ENCODE data around the gene ZNF605. TPM values are rescaled to one million over a fixed set of nuclear protein-coding genes. Genes with fewer than 3 reads are reported as not detected.
"Not testable (repeated sequence)": the region's sequence is repeated elsewhere in the genome, so short reads cannot be mapped to it uniquely, and the experiment has no call there.

The ZNF605 gene
- polyA plus RNA-seq, 5 donors: 15.7 to 30.3 (median 23.7) TPM

GRCh38 chr12:132908145-132909029 lies 47.7 kb downstream of the ZNF605 start:
- DNase-seq: peak; percentile 95

- not testable (repeated sequence) for DNase-seq
Measured at GRCh38 chr12:132907789-132908144, 48.3 kb downstream of the ZNF605 start.

- DNase-seq: no peak
Measured at GRCh38 chr12:132907216-132907615, 48.9 kb downstream of the ZNF605 start.

- DNase-seq: peak; percentile 49 to 53
Measured at GRCh38 chr12:132904718-132905328, 51.3 kb downstream of the ZNF605 start.

- no peak for DNase-seq
Measured at GRCh38 chr12:132899033-132899432, 57.1 kb downstream of the ZNF605 start.

- no peak for DNase-seq
Measured at GRCh38 chr12:132888852-132889251, 67.3 kb downstream of the ZNF605 start.

- DNase-seq: peak; percentile 97 to 98
Measured at GRCh38 chr12:132887513-132888351, 68.4 kb downstream of the ZNF605 start, which contains the start of gene CHFR. Gene CHFR (minus strand): TSS chr12:132887605. CDS start chr12:132887328, 277 bp downstream.

GRCh38 chr12:132886529-132887477 lies 69.3 kb downstream of the ZNF605 start:
- no peak for DNase-seq

GRCh38 chr12:132881818-132882217 lies 74.3 kb downstream of the ZNF605 start:
- no peak for DNase-seq

GRCh38 chr12:132874620-132875019 lies 81.5 kb downstream of the ZNF605 start:
- DNase-seq: not testable (repeated sequence)

GRCh38 chr12:132874175-132874574 lies 81.9 kb downstream of the ZNF605 start:
- no peak for DNase-seq

- no peak for DNase-seq
Measured at GRCh38 chr12:132873724-132874123, 82.4 kb downstream of the ZNF605 start.

- DNase-seq: no peak
Measured at GRCh38 chr12:132872975-132873421, 83.1 kb downstream of the ZNF605 start.

GRCh38 chr12:132872073-132872855 lies 83.8 kb downstream of the ZNF605 start:
- DNase-seq: no peak

GRCh38 chr12:132869551-132869950 lies 86.6 kb downstream of the ZNF605 start:
- DNase-seq: no peak

Other genes with a start within 250 kb of the ZNF605 start
- gene PGAM5, start 245.5 kb downstream of the ZNF605 start, polyA plus RNA-seq (ENCODE audit: insufficient read depth in 1 of 5, insufficient read length in 5 of 5, low replicate concordance in 1 of 5): 10 to 100 TPM; 11.4 to 22.0 (median 15.0) TPM
- 10 to 100 TPM; 64.1 to 84.7 (median 75.1) TPM for gene ANKLE2, start 194.5 kb downstream of the ZNF605 start, polyA plus RNA-seq (ENCODE audit: insufficient read depth in 1 of 5, insufficient read length in 5 of 5, low replicate concordance in 1 of 5)
- 10 to 100 TPM; 27.9 to 50.0 (median 37.5) TPM for gene GOLGA3, start 127.4 kb downstream of the ZNF605 start, polyA plus RNA-seq (ENCODE audit: insufficient read depth in 1 of 5, insufficient read length in 5 of 5, low replicate concordance in 1 of 5)
- 10 to 100 TPM; 22.4 to 26.3 (median 24.1) TPM for gene CHFR, start 68.7 kb downstream of the ZNF605 start, polyA plus RNA-seq (ENCODE audit: insufficient read depth in 1 of 5, insufficient read length in 5 of 5, low replicate concordance in 1 of 5)
- 10 to 100 TPM; 13.4 to 18.0 (median 15.0) TPM for gene ZNF26, start 30.1 kb upstream of the ZNF605 start, polyA plus RNA-seq (ENCODE audit: insufficient read depth in 1 of 5, insufficient read length in 5 of 5, low replicate concordance in 1 of 5)
- gene ZNF84, start 81.2 kb upstream of the ZNF605 start, polyA plus RNA-seq (ENCODE audit: insufficient read depth in 1 of 5, insufficient read length in 5 of 5, low replicate concordance in 1 of 5): 10 to 100 TPM; 44.5 to 93.7 (median 75.6) TPM
- gene ZNF140, start 124.6 kb upstream of the ZNF605 start, polyA plus RNA-seq (ENCODE audit: insufficient read depth in 1 of 5, insufficient read length in 5 of 5, low replicate concordance in 1 of 5): 10 to 100 TPM; 31.8 to 50.0 (median 39.5) TPM
- gene ZNF891, start 174.0 kb upstream of the ZNF605 start, polyA plus RNA-seq (ENCODE audit: insufficient read depth in 1 of 5, insufficient read length in 5 of 5, low replicate concordance in 1 of 5): 1 to 10 TPM; 3.7 to 8.4 (median 8.1) TPM
- gene ZNF10, start 174.3 kb upstream of the ZNF605 start, polyA plus RNA-seq (ENCODE audit: insufficient read depth in 1 of 5, insufficient read length in 5 of 5, low replicate concordance in 1 of 5): 10 to 100 TPM; 24.9 to 38.9 (median 32.9) TPM
- gene ZNF268, start 225.2 kb upstream of the ZNF605 start, polyA plus RNA-seq (ENCODE audit: insufficient read depth in 1 of 5, insufficient read length in 5 of 5, low replicate concordance in 1 of 5): 10 to 100 TPM; 17.0 to 37.0 (median 27.4) TPM